NCI-H510A (cell line): ENCODE measurements around the gene C11orf71.

Experiments
- DNase-seq: peaks from one replicate; lab custom pipeline; 2025; lab: John Stamatoyannopoulos, UW

Gene C11orf71

GRCh38 chr11:114400216-114400914, at the start of gene C11orf71, which contains the start of gene RBM7:
Gene C11orf71, minus strand, starts transcription at chr11:114400511. Its CDS starts 180 bp downstream, at chr11:114400331.
Gene RBM7, plus strand, starts transcription at chr11:114400666. Its CDS starts 6 bp downstream, at chr11:114400672.
- DNase-seq = peak; percentile 94

GRCh38 chr11:114449845-114450244, 49.5 kb upstream of the C11orf71 start:
- DNase-seq = no peak

GRCh38 chr11:114448749-114449482, 48.6 kb upstream of the C11orf71 start:
- DNase-seq = no peak

- no peak for DNase-seq
Measured at GRCh38 chr11:114447892-114448291, 47.6 kb upstream of the C11orf71 start.

GRCh38 chr11:114447444-114447843, 47.1 kb upstream of the C11orf71 start:
- no peak for DNase-seq

GRCh38 chr11:114442536-114442935, 42.2 kb upstream of the C11orf71 start:
- no peak for DNase-seq

GRCh38 chr11:114441921-114442320, 41.6 kb upstream of the C11orf71 start:
- no peak for DNase-seq

GRCh38 chr11:114440971-114441763, 40.9 kb upstream of the C11orf71 start:
- DNase-seq = no peak

GRCh38 chr11:114440121-114440860, 40.0 kb upstream of the C11orf71 start:
- DNase-seq = no peak

GRCh38 chr11:114439229-114440120, 39.2 kb upstream of the C11orf71 start, which contains the start of gene REXO2:
Gene REXO2, plus strand, starts transcription at chr11:114439467. Its CDS starts 62 bp downstream, at chr11:114439529.
- DNase-seq = peak; percentile 86

GRCh38 chr11:114438303-114438702, 38.0 kb upstream of the C11orf71 start:
- DNase-seq = no peak

GRCh38 chr11:114433376-114433775, 33.1 kb upstream of the C11orf71 start:
- DNase-seq = no peak

GRCh38 chr11:114432893-114433292, 32.6 kb upstream of the C11orf71 start:
- no peak for DNase-seq

GRCh38 chr11:114430290-114430689, 30.0 kb upstream of the C11orf71 start:
- DNase-seq = no peak

- DNase-seq = no peak
Measured at GRCh38 chr11:114426280-114426679, 26.0 kb upstream of the C11orf71 start.

GRCh38 chr11:114416441-114416961, 16.2 kb upstream of the C11orf71 start:
- no peak for DNase-seq

- DNase-seq = no peak
Measured at GRCh38 chr11:114413958-114414357, 13.6 kb upstream of the C11orf71 start.

- no peak for DNase-seq
Measured at GRCh38 chr11:114412946-114413345, 12.6 kb upstream of the C11orf71 start.

- no peak for DNase-seq
Measured at GRCh38 chr11:114401311-114401710, 1.0 kb upstream of the C11orf71 start.

- DNase-seq = no peak
Measured at GRCh38 chr11:114400915-114401223, 558 bp upstream of the C11orf71 start.
